ENCODE data around the gene ALDOC. TPM values are rescaled to one million over a fixed set of nuclear protein-coding genes. Genes with fewer than 3 reads are reported as not detected.

ALDOC gene
- total and polyA plus RNA-seq, 2 of the 13 experiments (the other 11 are each of a cell fraction or from before 2014, with no cell fraction given) = 15.4 to 60.9 TPM

GRCh38 chr17:28576758-28577465 lies at the start of gene ALDOC (continued):
- TF ChIP-seq MYPOP (CRISPR knock-in tag; IDR thresholded peaks at IDR 0.05) (no peak), ZNF251 (CRISPR knock-in tag; IDR thresholded peaks at IDR 0.05) (no peak), ZNF329 (CRISPR knock-in tag; IDR thresholded peaks at IDR 0.05; ENCODE audit: low read depth) (no peak), ZNF816 (CRISPR knock-in tag; IDR thresholded peaks at IDR 0.05; ENCODE audit: borderline replicate concordance) (no peak), NAIF1 (CRISPR knock-in tag; IDR thresholded peaks at IDR 0.05; ENCODE audit: borderline replicate concordance) (no peak), CREM (IDR thresholded peaks at IDR 0.05) (no peak; the same call in 1 of the 2 replicates), CREM (CRISPR knock-in tag; IDR thresholded peaks at IDR 0.05) (no peak), ZNF747 (CRISPR knock-in tag; IDR thresholded peaks at IDR 0.05; ENCODE audit: borderline replicate concordance) (0 out of 2 replicates have a peak, but pooled peaks have one; percentile 61), SRSF4 (IDR thresholded peaks at IDR 0.05; ENCODE audit: low read depth, low read length, poor library complexity, severe bottlenecking) (no peak), MIER2 (CRISPR knock-in tag; IDR thresholded peaks at IDR 0.05) (peak; percentile 71), ZNF510 (CRISPR knock-in tag; IDR thresholded peaks at IDR 0.05; ENCODE audit: low read depth) (no peak), TEAD2 (CRISPR knock-in tag; IDR thresholded peaks at IDR 0.05) (no peak; the same call in 1 of the 2 replicates), SNRNP70 (IDR thresholded peaks at IDR 0.05; ENCODE audit: low read depth, low read length) (no peak), ZBTB4 (CRISPR knock-in tag; IDR thresholded peaks at IDR 0.05; ENCODE audit: borderline replicate concordance) (no peak), ZNF160 (CRISPR knock-in tag; IDR thresholded peaks at IDR 0.05) (no peak)
- TF ChIP-seq, protein P1, sequence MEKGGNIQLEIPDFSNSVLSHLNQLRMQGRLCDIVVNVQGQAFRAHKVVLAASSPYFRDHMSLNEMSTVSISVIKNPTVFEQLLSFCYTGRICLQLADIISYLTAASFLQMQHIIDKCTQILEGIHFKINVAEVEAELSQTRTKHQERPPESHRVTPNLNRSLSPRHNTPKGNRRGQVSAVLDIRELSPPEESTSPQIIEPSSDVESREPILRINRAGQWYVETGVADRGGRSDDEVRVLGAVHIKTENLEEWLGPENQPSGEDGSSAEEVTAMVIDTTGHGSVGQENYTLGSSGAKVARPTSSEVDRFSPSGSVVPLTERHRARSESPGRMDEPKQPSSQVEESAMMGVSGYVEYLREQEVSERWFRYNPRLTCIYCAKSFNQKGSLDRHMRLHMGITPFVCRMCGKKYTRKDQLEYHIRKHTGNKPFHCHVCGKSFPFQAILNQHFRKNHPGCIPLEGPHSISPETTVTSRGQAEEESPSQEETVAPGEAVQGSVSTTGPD (CRISPR knock-in tag; IDR thresholded peaks at IDR 0.05) = no peak
- TF ChIP-seq, protein P2, sequence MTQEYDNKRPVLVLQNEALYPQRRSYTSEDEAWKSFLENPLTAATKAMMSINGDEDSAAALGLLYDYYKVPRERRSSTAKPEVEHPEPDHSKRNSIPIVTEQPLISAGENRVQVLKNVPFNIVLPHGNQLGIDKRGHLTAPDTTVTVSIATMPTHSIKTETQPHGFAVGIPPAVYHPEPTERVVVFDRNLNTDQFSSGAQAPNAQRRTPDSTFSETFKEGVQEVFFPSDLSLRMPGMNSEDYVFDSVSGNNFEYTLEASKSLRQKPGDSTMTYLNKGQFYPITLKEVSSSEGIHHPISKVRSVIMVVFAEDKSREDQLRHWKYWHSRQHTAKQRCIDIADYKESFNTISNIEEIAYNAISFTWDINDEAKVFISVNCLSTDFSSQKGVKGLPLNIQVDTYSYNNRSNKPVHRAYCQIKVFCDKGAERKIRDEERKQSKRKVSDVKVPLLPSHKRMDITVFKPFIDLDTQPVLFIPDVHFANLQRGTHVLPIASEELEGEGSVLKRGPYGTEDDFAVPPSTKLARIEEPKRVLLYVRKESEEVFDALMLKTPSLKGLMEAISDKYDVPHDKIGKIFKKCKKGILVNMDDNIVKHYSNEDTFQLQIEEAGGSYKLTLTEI (CRISPR knock-in tag; conservative IDR thresholded peaks at IDR 0.05) = no peak
